Middle frontal gyrus (tissue), 1 donor: ENCODE data around the gene KIFC3.

Experiments used
- DNase-seq: peaks from one replicate; pipeline ENCODE4 v3.0.0-alpha.2; 2015; ENCODE audit warnings: low spot score; ENCODE audit errors: extremely low spot score

KIFC3 gene

GRCh38 chr16:57769541-57770145 lies 32.6 kb downstream of the KIFC3 start:
- no peak for DNase-seq

- no peak for DNase-seq
These were observed 35.5 kb downstream of the KIFC3 start for GRCh38 chr16:57766714-57767348.

- DNase-seq = no peak
These were observed 37.0 kb downstream of the KIFC3 start for GRCh38 chr16:57765160-57765728.

GRCh38 chr16:57764341-57765159 lies 37.7 kb downstream of the KIFC3 start:
- no peak for DNase-seq

GRCh38 chr16:57764006-57764340 lies 38.3 kb downstream of the KIFC3 start:
- no peak for DNase-seq

GRCh38 chr16:57763285-57764005 lies 38.8 kb downstream of the KIFC3 start:
- no peak for DNase-seq

GRCh38 chr16:57762365-57763040 lies 39.8 kb downstream of the KIFC3 start:
- no peak for DNase-seq

GRCh38 chr16:57761957-57762356 lies 40.3 kb downstream of the KIFC3 start:
- DNase-seq = no peak

GRCh38 chr16:57761301-57761700 lies 41.0 kb downstream of the KIFC3 start:
- no peak for DNase-seq

GRCh38 chr16:57760357-57761160 lies 41.7 kb downstream of the KIFC3 start:
- no peak for DNase-seq

GRCh38 chr16:57759541-57760356 lies 42.5 kb downstream of the KIFC3 start:
- DNase-seq = no peak

- DNase-seq = no peak
These were observed 43.2 kb downstream of the KIFC3 start for GRCh38 chr16:57759131-57759530.

GRCh38 chr16:57758331-57759117 lies 43.8 kb downstream of the KIFC3 start:
- DNase-seq = no peak

GRCh38 chr16:57757883-57758282 lies 44.4 kb downstream of the KIFC3 start:
- DNase-seq = no peak

GRCh38 chr16:57757326-57757786 lies 44.9 kb downstream of the KIFC3 start:
- peak; percentile 72 for DNase-seq

- DNase-seq = no peak
These were observed 45.6 kb downstream of the KIFC3 start for GRCh38 chr16:57756424-57757325.

- DNase-seq = no peak
These were observed 46.4 kb downstream of the KIFC3 start for GRCh38 chr16:57755726-57756423.
